Measurements from ENCODE around the gene UBE2V1. TPM values are rescaled to one million over a fixed set of nuclear protein-coding genes. Genes with fewer than 3 reads are reported as not detected.

Gene UBE2V1
- total and polyA plus RNA-seq, 10 of the 15 experiments (the other 5 are each of a cell fraction or from before 2014, with no cell fraction given) = 51.8 to 219 (median 141) TPM

- no peak for TF ChIP-seq IRF3 (IDR thresholded peaks at IDR 0.05)
- no peak for TF ChIP-seq FOXK2 (IDR thresholded peaks at IDR 0.05)
- TF ChIP-seq TCF3 (IDR thresholded peaks at IDR 0.05; ENCODE audit: borderline replicate concordance, insufficient read depth, low read depth, low read length) = peak; percentile 98
- no peak for TF ChIP-seq CEBPB (IDR thresholded peaks at IDR 0.05; ENCODE audit: borderline replicate concordance in 1 of 2, low read depth in 2 of 2, low read length in 2 of 2)
- no peak for TF ChIP-seq IRF5 (IDR thresholded peaks at IDR 0.05; ENCODE audit: borderline replicate concordance)
- no peak for TF ChIP-seq PAX8 (IDR thresholded peaks at IDR 0.05)
- peak; percentile 76; the same call in 1 of the 2 replicates for TF ChIP-seq MXI1 (IDR thresholded peaks at IDR 0.05; ENCODE audit: low read depth, low read length)
- TF ChIP-seq SMAD5 (IDR thresholded peaks at IDR 0.05; ENCODE audit: low read depth) = peak; percentile 66; the same call in 1 of the 2 replicates
- no peak for TF ChIP-seq KAT2A (conservative IDR thresholded peaks at IDR 0.05; ENCODE audit: control insufficient read depth, low read depth, low read length)
- TF ChIP-seq CTCF (IDR thresholded peaks at IDR 0.05 in 2 of 3, conservative IDR thresholded peaks at IDR 0.05 in 1 of 3; ENCODE audit: control insufficient read depth in 2 of 3, extremely low read depth in 1 of 3, insufficient read depth in 1 of 3, low read depth in 3 of 3, low read length in 3 of 3) = no peak
- TF ChIP-seq ASH2L (IDR thresholded peaks at IDR 0.05; ENCODE audit: borderline replicate concordance, low read depth) = no peak
- TF ChIP-seq BCLAF1 (IDR thresholded peaks at IDR 0.05) = no peak
- no peak for TF ChIP-seq CBX5 (IDR thresholded peaks at IDR 0.05; ENCODE audit: low read depth)
- no peak for TF ChIP-seq SUPT20H (IDR thresholded peaks at IDR 0.05; ENCODE audit: borderline replicate concordance, control insufficient read depth, low read depth, low read length)
- TF ChIP-seq RAD51 (IDR thresholded peaks at IDR 0.05) = no peak
- TF ChIP-seq RB1 (IDR thresholded peaks at IDR 0.05; ENCODE audit: borderline replicate concordance) = peak; percentile 82
- no peak for TF ChIP-seq CREM (IDR thresholded peaks at IDR 0.05; ENCODE audit: low read depth)
- TF ChIP-seq ZBTB33 (IDR thresholded peaks at IDR 0.05) = no peak
- TF ChIP-seq SUZ12 (IDR thresholded peaks at IDR 0.05; ENCODE audit: unreplicated experiment) = no peak
These were observed 40.8 kb upstream of the UBE2V1 start, which contains the start of gene PEDS1 (continued) for GRCh38 chr20:50153500-50154377.

All from GM12878 (cell line).